ENCODE results near the gene GBP3. TPM values are rescaled to one million over a fixed set of nuclear protein-coding genes. Genes with fewer than 3 reads are reported as not detected.

GBP3 gene
- total and polyA plus RNA-seq, 2 donors (not counting 1 experiment from before 2014, with no cell fraction given): 9.3 to 16.4 TPM

- intact Hi-C loops (cut with micrococcal nuclease): no loop called here
- Histone ChIP-seq H3K36me3 (replicated peaks in 1 of 2; ENCODE audit: control extremely low read depth in 1 of 2, control insufficient read depth in 1 of 2, extremely low read depth in 1 of 2, insufficient read depth in 2 of 2, low read length in 1 of 2) (no peaks in the 10 kb centered on the region), H3K4me3 (ENCODE audit: control extremely low read depth in 1 of 5, extremely low read depth in 1 of 5, insufficient read depth in 1 of 5, low read depth in 2 of 5, low read length in 4 of 5) (no peak overlapping the region), H2AFZ (ENCODE audit: insufficient read depth, low read depth, low read length, poor library complexity, severe bottlenecking) (no peak overlapping the region), H3K4me2 (replicated peaks; ENCODE audit: low read depth, low read length, poor library complexity, severe bottlenecking) (no peak overlapping the region), H3K27me3 (replicated peaks in 1 of 4; ENCODE audit: control extremely low read depth in 1 of 4, control insufficient read depth in 3 of 4, insufficient read depth in 4 of 4, low read length in 3 of 4) (no peaks in the 10 kb centered on the region), H3K9me3 (ENCODE audit: control extremely low read depth in 1 of 3, control insufficient read depth in 2 of 3, insufficient read depth in 1 of 3, low read length in 2 of 3) (peaks cover 0 to 17% (median 7%) of the 10 kb centered on the region in 3 donors), H3K9ac (ENCODE audit: low read length) (no peak overlapping the region), H4K20me1 (ENCODE audit: control insufficient read depth, insufficient read depth, low read length, poor library complexity, severe bottlenecking) (no peaks in the 10 kb centered on the region), H3K79me2 (ENCODE audit: control insufficient read depth, insufficient read depth, low read length) (no peaks in the 10 kb centered on the region), H3K27ac (ENCODE audit: low read length in 2 of 2) (no peak overlapping the region), H3K4me1 (ENCODE audit: control insufficient read depth in 2 of 2, insufficient read depth in 2 of 2, low read length in 2 of 2) (no peaks in the 10 kb centered on the region)
- Mint-ChIP-seq H3K27me3 (no peaks in the 10 kb centered on the region), H3K27ac (no peak overlapping the region), H3K4me1 (peaks cover 10% of the 10 kb centered on the region), H3K4me3 (no peak overlapping the region), H3K9me3 (ENCODE audit: insufficient read depth) (no peaks in the 10 kb centered on the region)
- DNase-seq: no peak
- 100% methylated on average over 7 of the region's 7 CpGs for WGBS (ENCODE audit: insufficient coverage)
- ChIA-PET CTCF (interaction anchor here (0.9 kb wide), 1 partner anchor 47 kb away, joined by 4 read pairs; no protein-coding TSS in a partner anchor), POLR2A (interaction anchor here (0.8 kb wide), 1 partner anchor 21 kb away, joined by 3 read pairs; no protein-coding TSS in a partner anchor)
- TF ChIP-seq CTCF (IDR thresholded peaks at IDR 0.05) (no peak), EZH2 (IDR thresholded peaks at IDR 0.05; ENCODE audit: borderline replicate concordance, insufficient read depth, low read depth, low read length, poor library complexity, severe bottlenecking) (no peak)
- no peak for ATAC-seq (ENCODE audit: low read depth)
Measured at GRCh38 chr1:89042491-89042890, 19.8 kb upstream of the GBP3 start.

DNA sequence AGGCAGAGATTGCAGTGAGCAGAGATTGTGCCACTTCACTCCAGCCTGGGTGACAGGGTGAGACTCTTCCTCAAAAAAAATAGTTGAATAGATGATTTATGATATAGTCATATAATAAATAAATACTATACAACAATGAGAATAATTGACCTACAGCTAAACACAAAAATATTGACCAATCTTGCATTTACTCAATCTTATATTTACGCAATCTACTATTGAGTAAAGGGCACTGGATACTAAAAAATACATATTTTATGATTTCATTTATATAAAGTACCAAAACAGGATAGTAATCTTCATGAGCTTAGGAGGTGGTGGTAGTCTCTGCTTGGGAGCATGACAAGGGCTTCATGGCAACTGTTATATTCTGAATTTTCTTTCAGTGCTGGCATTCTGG, 19.1 kb upstream of the GBP3 start:
- no peaks in the 10 kb centered on the region for H3K27me3 ChIP-seq (replicated peaks in 1 of 4; ENCODE audit: control extremely low read depth in 1 of 4, control insufficient read depth in 3 of 4, insufficient read depth in 4 of 4, low read length in 3 of 4)
- DNase-seq (no peak), ATAC-seq (ENCODE audit: low read depth) (no peak)
- no peaks in the 10 kb centered on the region for H3K36me3 ChIP-seq (replicated peaks in 1 of 2; ENCODE audit: control extremely low read depth in 1 of 2, control insufficient read depth in 1 of 2, extremely low read depth in 1 of 2, insufficient read depth in 2 of 2, low read length in 1 of 2)
- H3K4me3 ChIP-seq (ENCODE audit: control extremely low read depth in 1 of 5, extremely low read depth in 1 of 5, insufficient read depth in 1 of 5, low read depth in 2 of 5, low read length in 4 of 5): no peak overlapping the region
- POLR2A ChIA-PET: no interaction called here
- Mint-ChIP-seq H3K4me1 (peaks cover 14% of the 10 kb centered on the region), H3K4me3 (no peak overlapping the region), H3K27ac (no peak overlapping the region), H3K27me3 (no peaks in the 10 kb centered on the region), H3K9me3 (ENCODE audit: insufficient read depth) (no peaks in the 10 kb centered on the region)
- H3K4me2 ChIP-seq (replicated peaks; ENCODE audit: low read depth, low read length, poor library complexity, severe bottlenecking): no peak overlapping the region
- no peak overlapping the region for H3K27ac ChIP-seq (ENCODE audit: low read length in 2 of 2)
- intact Hi-C loops (cut with micrococcal nuclease): no loop called here
- H3K4me1 ChIP-seq (ENCODE audit: control insufficient read depth in 2 of 2, insufficient read depth in 2 of 2, low read length in 2 of 2): peaks cover 0 to 3% of the 10 kb centered on the region in 2 donors
- CTCF ChIA-PET: no interaction called here
- no peaks in the 10 kb centered on the region for H4K20me1 ChIP-seq (ENCODE audit: control insufficient read depth, insufficient read depth, low read length, poor library complexity, severe bottlenecking)
- TF ChIP-seq CTCF (IDR thresholded peaks at IDR 0.05) (no peak), EZH2 (IDR thresholded peaks at IDR 0.05; ENCODE audit: borderline replicate concordance, insufficient read depth, low read depth, low read length, poor library complexity, severe bottlenecking) (no peak)
- H2AFZ ChIP-seq (ENCODE audit: insufficient read depth, low read depth, low read length, poor library complexity, severe bottlenecking): no peak overlapping the region
- no CpG with 5 or more reads among the region's 1 CpG for WGBS (ENCODE audit: insufficient coverage)
- no peak overlapping the region for H3K9ac ChIP-seq (ENCODE audit: low read length)
- H3K9me3 ChIP-seq (ENCODE audit: control extremely low read depth in 1 of 3, control insufficient read depth in 2 of 3, insufficient read depth in 1 of 3, low read length in 2 of 3): peaks cover 0 to 17% (median 7%) of the 10 kb centered on the region in 3 donors
- no peaks in the 10 kb centered on the region for H3K79me2 ChIP-seq (ENCODE audit: control insufficient read depth, insufficient read depth, low read length)

All from B cell (primary cell).